Sigmoid colon (tissue), 4 donors: ENCODE data around the gene TAF1B.

Experiments
- EP300 ChIP-seq, 4 donors: sonication (generic); formaldehyde crosslinking; IDR thresholded peaks; one replicate each; pipeline ENCODE4 v1.6.1; 2017; ENCODE audit warnings: antibody characterized with exemption in 4 of 4
- POLR2A ChIP-seq, 2 donors: fragments of 450-650 bp; IDR thresholded peaks; one replicate each; pipeline ENCODE4 v1.6.1; 2016; ENCODE audit warnings: antibody characterized with exemption in 2 of 2, mild to moderate bottlenecking in 2 of 2, moderate library complexity in 2 of 2
- POLR2AphosphoS5 ChIP-seq, 4 donors: sonication (generic); formaldehyde crosslinking; IDR thresholded peaks; one replicate each; pipeline ENCODE4 v1.6.1; 2017; ENCODE audit warnings: antibody characterized with exemption in 4 of 4
- TF ChIP-seq, protein P1 (sequence below), 4 experiments: fragments of 450-650 bp in 3 of 4; fragments of 200-600 bp in 1 of 4; IDR thresholded peaks; one replicate each; pipeline ENCODE4 v1.5.1; 2016 to 2019; ENCODE audit warnings: antibody characterized with exemption in 4 of 4, mild to moderate bottlenecking in 3 of 4, moderate library complexity in 2 of 4

GRCh38 chr2:9847140-9847539, 3.9 kb downstream of the TAF1B start:
- TF ChIP-seq, protein P1, sequence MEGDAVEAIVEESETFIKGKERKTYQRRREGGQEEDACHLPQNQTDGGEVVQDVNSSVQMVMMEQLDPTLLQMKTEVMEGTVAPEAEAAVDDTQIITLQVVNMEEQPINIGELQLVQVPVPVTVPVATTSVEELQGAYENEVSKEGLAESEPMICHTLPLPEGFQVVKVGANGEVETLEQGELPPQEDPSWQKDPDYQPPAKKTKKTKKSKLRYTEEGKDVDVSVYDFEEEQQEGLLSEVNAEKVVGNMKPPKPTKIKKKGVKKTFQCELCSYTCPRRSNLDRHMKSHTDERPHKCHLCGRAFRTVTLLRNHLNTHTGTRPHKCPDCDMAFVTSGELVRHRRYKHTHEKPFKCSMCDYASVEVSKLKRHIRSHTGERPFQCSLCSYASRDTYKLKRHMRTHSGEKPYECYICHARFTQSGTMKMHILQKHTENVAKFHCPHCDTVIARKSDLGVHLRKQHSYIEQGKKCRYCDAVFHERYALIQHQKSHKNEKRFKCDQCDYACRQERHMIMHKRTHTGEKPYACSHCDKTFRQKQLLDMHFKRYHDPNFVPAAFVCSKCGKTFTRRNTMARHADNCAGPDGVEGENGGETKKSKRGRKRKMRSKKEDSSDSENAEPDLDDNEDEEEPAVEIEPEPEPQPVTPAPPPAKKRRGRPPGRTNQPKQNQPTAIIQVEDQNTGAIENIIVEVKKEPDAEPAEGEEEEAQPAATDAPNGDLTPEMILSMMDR (IDR thresholded peaks at IDR 0.05) = no peak
- TF ChIP-seq POLR2AphosphoS5 (IDR thresholded peaks at IDR 0.05) (no peak), POLR2A (IDR thresholded peaks at IDR 0.05) (no peak), EP300 (IDR thresholded peaks at IDR 0.05) (no peak)
